Left hindlimb (tissue), 1 donor: Measurements from ENCODE around the gene BMP7.

Experiments
- DNase-seq: peaks from one replicate; pipeline ENCODE4 v3.0.0-alpha.2; 2018

Gene BMP7

DNA sequence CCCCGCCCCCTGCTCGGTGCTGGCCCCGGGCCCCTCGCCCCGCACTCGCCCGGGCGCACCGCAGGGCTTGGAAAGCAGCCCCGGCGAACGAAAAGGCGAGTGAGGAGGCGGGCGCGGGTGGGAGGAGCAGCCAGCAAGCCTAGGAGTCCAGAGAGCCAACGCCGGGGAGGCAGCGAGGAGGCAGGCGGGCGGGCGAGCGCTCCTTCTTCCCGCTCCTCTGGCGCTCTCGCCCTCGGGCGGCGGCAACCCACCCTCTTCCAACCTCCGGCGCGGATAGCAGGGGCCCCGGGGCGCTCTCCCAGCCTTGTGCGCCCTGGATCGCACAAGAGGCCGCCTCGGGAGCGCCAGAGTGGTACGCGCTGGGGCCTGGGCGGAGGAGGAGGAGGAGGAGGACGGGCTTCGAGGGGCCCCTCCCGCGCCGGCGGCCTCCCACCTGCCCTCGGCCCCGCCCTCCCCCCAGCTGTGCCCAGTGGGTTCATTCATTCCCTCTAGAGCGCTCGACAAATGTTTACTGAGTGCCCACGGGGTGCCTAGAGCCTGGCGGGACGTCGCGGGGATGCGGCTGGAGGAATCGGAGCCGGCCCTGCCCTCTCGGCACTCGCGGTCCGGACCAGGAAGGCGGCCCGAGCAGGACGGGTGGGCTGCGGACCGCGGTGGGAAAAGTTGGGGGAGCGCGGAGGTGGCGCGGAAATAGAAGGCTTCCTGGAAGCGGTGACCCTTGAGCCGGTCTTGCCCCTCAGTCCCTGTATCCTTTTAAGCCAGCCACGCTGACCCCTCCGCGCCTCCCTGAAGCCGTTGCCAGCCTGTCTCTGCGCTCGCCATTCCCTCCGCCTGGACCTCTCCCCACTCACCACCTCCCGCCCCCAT lies at the start of gene BMP7:
Gene BMP7, minus strand, starts transcription at position 351 of the 867 bp plus-strand sequence. CDS start 519 bp downstream, outside the sequence.
- peak; percentile 70 for DNase-seq

DNA sequence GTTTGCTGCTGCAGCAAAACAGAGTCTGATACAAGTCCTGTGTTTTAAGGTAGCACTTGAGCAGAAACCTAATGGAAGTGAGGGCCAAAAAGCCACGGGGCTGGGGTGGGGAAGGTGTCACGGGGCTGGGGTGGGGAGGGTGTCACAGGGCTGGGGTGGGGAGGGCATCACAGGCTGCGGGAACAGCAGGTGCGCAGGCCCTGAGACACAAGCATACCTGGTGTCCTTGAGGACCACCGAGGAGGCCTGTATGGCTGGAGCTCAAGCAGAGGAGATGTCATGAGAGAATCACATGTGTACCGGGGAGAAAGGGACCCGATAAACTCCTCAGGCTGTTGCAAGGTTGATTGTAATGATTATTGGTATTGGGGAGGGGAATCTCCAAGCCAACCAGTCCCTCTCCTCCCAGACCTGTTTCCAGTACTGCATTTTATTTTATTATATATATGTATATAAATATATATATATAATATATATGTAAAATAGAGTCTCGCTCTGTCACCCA lies 49.6 kb upstream of the BMP7 start:
- DNase-seq, result no peak

DNA sequence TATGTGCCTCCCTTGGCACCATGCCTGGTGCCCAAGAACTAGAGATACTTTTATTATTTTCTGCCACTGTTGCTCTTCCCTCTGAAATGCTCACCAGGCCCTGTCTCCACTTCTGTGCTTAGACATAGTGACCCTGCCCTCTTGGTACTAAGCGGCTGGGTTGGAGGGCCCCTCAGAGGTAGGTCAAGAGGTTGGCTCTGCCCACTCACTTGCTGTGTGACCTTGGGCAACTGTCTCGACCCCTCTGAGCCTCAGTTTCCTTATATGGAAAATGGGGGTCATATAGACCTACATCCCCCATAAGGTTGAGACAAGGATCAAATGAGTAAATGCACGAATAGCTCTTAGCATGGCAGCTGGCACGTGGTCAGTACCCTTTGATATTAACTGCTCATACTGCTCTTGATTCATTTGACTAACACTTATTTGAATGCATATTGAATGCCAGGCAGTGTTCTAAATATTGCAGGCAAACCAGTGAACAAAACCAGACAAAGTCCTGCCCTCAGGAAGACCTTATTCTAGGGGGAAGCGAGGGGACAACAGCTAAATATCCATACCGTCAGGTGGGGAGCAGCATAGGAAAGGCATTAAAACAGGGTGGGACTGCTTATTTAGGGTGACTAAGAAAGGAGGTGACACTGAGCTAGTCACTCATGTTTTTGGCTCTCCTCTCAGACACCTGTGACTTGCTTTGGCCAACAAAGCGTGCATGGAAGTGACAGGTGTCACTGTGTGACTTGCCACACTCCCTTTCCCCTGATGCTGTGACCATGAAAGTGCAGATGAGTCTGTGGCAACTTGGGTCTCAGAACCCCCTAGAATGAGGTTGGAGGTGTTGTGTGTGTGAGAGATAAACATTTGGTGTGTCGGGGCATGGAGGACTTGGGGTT lies 48.9 kb upstream of the BMP7 start:
- no peak for DNase-seq

GRCh38 chr20:57313951-57314350 lies 47.5 kb upstream of the BMP7 start:
- DNase-seq, result no peak

DNA sequence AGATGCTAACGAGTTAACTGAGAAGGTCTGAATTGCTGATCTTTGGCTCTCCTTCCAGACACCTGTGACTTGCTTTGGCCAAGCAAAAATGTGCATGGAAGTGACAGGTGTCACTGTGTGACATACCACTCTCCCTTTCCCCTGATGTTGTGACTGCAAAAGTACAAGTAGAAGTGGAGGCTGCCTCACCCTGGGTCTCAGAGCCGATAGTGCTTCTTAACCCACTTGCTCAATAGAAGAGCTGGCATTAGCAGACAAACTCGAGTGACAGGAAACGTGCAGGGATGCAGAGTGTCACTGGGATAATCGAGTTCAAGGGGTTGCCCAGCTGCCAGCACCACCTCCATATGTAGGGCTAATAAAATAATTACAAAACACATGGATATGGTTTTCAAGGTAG lies 46.8 kb upstream of the BMP7 start:
- DNase-seq, result no peak

DNA sequence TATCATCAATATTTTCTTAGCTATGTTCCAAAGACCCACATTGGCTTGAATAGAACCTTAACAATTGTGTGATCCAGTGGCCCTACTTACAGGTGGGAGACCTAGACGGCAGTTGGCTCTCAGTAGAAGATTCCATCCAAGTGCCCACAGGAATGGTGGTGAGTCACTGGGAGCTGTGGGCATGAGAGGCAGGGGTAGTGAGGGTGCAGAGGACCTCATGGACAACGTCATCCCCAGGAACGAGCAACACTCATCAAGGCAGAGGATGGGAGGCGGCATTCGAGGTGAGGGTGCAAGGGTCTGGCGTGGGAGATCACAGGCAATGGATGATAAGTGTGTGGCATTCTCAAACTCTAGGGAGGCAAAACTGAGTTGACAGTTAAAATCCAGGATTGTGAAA lies 45.7 kb upstream of the BMP7 start:
- no peak for DNase-seq

- DNase-seq, result no peak
These were observed 44.5 kb upstream of the BMP7 start for GRCh38 chr20:57310821-57311514.

- DNase-seq, result no peak
These were observed 43.2 kb upstream of the BMP7 start for GRCh38 chr20:57309544-57310115.

GRCh38 chr20:57308451-57309271 lies 42.2 kb upstream of the BMP7 start:
- no peak for DNase-seq

DNA sequence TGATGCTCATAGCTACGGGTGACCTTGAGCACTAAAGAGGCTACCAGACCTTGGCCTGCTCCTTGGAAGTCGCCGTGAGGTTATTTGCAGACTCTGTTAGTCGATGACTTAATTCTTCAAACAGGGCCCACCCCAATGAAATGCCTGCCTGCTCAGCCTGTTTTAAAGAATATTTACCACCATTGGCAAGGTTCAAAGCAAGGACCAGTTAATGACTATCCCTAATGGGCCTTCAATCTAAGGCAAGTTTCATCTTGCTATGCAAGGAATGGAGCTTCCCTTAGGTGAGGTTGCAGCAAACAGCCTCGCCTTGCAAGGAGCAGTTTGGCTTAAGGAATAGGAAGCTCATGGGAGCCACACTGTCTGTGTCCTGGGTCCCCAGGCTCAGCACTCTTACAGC lies 40.3 kb upstream of the BMP7 start:
- no peak for DNase-seq

DNA sequence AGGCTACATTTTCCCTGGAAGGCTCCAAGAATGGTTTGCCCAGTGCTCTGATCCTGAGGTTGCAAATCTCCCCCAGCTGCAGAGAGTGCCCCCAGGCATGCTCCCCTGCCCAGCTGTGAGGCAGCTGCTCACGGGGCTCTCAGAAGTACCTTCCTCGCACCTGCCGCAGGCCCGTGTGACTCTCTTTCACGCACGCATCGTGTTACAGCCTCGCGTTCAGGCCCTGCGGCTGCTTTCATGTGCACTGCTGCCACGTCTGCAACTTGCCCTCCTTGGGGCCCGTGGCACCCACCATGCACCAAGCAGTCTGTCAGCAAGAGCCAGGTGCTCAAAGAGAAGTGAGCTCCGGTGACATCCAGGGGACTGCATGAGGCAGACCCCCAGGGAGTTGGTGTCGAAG lies 34.6 kb upstream of the BMP7 start:
- DNase-seq, result no peak

DNA sequence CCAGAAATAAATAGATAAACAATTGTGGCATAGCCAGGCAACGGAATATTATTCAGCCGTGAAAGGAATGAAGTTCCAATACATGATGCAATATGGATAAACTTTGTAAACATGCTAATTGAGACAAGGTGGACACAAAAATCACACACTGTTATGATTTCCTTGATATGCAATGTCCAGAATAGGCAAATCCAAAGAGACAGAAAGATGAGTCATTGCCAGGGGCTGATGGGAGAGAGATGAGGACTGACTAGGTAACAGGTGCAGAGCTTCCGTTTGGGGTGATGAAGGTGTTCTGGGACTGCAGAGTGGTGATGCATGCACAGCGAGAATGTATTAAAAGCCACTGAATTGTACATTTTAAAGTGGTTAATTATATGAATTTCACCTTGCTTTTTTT lies 32.0 kb upstream of the BMP7 start:
- no peak for DNase-seq

GRCh38 chr20:57294550-57294949 lies 28.1 kb upstream of the BMP7 start:
- DNase-seq, result no peak

DNA sequence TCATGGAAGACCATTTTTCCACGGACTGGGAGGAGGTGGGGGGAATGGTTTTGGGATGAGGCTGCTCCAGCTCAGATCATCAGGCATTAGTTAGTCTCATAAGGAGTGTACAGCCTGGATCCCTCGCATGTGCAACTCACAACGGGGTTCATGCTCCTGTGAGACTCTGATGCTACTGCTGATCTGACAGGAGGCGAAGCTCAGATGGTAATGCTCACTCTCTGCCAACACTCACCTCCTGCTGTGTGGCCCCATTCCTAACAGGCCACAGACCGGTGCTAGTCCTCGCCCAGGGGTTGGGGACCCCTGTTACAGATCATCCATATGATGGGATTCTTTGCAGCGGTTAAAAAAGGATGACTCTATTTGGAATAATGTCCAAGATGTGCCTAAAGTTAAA lies 27.6 kb upstream of the BMP7 start:
- no peak for DNase-seq

DNA sequence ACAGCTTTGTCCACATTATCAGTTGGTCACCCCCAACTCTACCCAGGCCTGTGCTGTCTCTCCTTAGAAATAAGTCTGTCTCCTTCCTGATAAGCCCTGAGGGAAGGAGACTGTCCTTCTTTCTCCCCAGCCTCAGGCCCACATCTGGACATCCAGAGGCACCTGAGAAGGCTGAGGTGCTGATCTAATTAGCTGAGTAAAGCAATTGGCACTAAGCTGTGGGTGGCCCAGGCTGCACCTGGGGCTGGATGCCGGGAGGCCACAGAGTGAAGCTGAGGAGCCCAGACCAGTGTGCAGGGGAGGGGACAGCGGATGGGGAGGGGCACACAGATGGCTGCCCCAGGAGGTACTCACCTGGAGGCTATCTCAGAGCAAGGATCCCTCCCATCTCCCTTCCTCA lies 26.2 kb upstream of the BMP7 start:
- no peak for DNase-seq

- no peak for DNase-seq
These were observed 25.3 kb upstream of the BMP7 start for GRCh38 chr20:57291694-57292093.

DNA sequence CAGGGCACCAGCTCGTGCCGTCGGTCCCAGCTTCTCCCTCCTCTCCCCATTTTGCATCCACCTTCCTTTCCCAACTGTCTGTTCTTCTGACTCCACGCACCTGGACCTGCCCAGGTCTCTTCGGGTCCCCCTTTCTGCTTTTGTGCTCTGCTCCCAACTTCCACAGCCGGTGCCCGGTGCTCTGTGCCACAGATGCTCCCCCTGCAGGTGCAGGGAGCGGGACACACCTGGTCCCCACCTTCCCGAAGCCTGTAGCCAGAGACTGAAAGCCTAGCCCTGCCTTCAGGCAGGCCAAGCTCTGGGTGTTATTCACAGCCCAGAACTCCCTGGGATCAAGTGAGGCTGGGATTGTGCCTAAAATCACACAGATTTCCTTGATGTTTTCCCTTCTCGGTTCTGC lies 24.6 kb upstream of the BMP7 start:
- DNase-seq, result no peak

DNA sequence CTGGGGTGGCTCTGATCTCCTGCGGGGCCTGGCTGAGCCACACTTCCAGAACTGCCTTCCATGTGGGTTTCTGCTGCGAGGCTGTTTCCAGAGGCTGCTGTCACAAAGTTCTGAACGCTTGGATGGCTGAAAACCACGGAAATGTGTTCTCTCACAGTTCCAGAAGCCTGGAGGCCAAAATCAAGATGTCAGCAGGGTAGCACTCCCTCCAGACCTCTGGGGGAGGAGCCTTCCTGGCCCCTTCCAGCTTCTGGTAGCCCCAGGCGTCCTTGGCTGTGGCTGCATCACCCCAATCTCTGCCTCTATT lies 23.7 kb upstream of the BMP7 start:
- DNase-seq, result no peak

DNA sequence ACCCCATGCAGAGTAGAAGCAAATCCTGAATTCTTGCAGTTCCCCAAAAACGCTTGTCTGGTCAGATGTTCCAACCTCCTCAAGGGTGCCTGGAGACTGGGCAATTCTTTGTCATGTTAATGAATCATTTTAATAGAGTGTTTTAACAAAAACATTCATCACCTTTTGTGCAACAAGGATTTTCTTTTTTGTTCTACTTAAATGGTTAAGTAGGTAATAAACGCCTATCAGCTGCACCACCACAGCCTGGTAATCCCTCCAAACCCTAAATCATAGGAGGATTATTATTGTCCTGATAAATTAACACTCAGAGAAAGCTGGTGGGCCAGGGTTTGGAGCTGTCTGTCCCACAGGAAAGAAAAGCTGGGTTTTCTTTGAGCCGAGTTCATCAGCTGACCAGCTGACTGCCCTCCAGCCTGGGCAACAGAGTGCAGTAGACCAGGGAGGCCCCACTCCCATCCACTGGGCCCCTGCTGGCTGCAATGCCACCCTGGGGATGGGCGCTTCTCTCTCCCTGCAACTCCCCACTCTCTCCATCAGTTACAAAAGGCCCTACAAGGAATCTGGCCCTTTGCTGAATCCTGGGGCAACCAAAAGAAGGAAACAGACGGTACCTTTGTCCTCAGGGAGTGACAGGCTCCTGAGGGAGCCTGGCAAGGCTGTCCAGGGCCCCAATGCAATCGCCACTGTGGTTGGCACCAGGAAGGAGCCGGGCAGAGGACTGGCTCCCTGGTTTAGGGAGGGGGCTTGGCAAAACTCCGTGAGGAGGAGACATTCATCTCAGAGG lies 23.1 kb upstream of the BMP7 start:
- DNase-seq, result no peak

DNA sequence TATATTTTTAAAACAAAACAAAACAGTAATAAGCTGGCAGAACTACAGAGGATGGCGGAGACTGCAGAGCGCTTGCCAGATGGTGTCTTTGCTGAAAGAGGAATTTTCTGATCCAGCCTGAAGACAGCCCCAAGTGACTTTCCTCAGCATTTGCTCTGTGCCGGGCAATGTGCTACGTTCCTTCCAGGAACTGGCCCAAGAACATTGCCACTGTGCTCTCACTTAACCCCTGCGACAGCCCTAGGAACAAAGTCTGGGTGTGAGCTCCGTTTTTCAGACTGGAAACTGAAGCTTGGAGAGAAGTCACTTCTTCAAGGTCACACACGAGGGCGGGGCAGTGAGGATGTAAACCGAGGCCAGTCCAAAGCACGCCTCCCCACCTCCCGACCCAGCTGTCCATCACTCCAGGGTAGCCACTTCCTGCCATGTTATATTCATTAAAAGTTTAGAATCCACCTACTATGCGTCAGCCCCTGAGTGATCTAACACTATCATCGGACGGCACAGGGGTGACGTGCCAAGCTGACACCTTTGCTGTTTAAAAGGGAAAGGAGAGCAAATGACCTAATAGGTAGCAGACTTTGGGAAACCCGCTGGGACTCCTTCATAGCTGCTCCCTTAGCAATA lies 22.3 kb upstream of the BMP7 start:
- DNase-seq, result no peak

- no peak for DNase-seq
These were observed 21.5 kb upstream of the BMP7 start for GRCh38 chr20:57287901-57288300.
